ENCODE measurements around the gene SRR.
A peak's percentile ranks its signal among the peaks of the same experiment; 100 is the strongest.

SRR gene

DNA sequence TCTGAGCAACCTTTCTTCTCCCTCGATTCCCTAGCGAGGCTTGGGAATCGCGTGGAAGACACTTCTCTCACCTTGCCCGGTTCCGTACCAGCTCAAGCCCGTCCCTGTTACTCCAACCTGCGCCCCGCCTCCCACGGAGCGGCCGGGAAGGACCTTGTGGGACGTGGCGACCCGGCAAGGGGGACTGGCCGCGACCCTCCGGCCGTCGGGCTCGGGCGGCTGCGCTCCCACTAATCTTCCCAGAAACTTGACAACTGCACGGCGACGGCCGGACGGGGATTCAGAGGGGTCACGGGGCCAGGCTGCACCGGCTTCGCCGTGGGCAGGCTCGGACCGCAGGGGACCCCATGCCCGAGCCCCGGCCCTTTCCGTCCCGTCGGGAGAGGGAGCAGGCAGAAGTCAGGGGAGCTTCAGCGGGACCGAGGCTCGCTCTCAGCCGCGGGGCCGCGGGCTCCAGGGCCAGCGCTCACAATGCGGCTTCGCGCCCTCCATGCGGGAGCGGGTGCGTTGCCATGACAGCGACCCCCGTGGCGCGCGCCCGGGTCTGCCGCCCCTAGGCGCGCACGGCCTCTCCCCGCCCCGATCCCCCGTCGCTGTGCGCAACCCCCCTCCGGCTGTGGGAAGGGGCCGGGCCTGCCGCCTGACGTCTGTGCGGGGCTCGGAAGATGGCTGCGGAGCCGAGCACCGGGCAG lies 33.2 kb downstream of the SRR start, which contains the start of gene SGSM2:
SGSM2 (plus strand) TSS at position 650 of the 692 bp plus-strand sequence. CDS start 188 bp downstream, outside the sequence.
- CTCF ChIA-PET = interaction anchor here (0.7 to 5.6 kb wide), 18 partner anchors 9 to 297 kb away, joined by 3 to 28 read pairs (median 5); no protein-coding TSS in a partner anchor
- POLR2A ChIA-PET = interaction anchor here (1.1 to 1.8 kb wide), 8 partner anchors 11 to 79 kb away, joined by 3 to 7 read pairs (median 4); partner anchors contain the start of genes SMG6 and SRR
- TF ChIP-seq, protein P1, sequence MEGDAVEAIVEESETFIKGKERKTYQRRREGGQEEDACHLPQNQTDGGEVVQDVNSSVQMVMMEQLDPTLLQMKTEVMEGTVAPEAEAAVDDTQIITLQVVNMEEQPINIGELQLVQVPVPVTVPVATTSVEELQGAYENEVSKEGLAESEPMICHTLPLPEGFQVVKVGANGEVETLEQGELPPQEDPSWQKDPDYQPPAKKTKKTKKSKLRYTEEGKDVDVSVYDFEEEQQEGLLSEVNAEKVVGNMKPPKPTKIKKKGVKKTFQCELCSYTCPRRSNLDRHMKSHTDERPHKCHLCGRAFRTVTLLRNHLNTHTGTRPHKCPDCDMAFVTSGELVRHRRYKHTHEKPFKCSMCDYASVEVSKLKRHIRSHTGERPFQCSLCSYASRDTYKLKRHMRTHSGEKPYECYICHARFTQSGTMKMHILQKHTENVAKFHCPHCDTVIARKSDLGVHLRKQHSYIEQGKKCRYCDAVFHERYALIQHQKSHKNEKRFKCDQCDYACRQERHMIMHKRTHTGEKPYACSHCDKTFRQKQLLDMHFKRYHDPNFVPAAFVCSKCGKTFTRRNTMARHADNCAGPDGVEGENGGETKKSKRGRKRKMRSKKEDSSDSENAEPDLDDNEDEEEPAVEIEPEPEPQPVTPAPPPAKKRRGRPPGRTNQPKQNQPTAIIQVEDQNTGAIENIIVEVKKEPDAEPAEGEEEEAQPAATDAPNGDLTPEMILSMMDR (IDR thresholded peaks at IDR 0.05; ENCODE audit: insufficient read depth, low read length, missing control alignments) = no peak
- peak within 1 kb of the TSS; percentile 93 for H3K4me3 ChIP-seq (ENCODE audit: low read depth, low read length)
- no peak for DNase-seq (ENCODE audit: low read depth, low spot score)

DNA sequence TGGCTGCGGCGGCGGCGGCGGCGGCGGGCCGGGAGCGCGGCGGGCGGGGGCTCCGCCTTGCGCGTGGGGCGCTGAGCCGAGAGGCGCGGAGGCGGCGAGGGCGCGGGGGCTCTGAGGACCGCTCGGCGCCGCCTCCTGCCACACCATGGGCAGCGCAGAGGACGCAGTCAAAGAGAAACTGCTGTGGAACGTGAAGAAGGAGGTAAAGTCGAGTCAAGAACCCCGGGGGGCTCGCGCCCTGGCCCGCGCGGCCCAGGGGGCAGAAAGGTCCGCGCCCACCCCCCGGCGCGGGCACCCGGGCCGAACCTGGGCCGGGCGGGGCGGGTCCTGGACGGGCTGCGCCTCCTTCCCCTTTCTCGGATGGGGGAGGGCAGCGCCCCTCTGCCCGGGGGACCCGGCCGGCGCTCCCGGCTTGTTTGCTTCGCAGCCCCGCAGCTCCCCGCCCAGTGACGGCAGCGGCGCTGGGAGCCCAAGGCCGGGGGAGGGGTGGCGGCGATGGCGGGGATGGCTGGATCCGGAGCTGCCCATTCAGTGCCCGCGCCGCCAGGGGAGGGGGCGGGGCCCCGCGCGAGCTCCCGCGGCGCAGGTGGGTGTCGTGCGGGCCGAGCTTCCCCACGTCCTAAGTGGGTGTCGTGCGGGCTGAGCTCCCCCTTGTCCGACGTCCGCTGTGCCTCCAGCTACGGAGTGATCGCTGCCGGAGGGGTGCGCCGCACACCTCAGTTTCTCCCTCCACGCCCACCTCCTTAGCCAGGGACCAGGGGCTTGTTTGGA lies 34.0 kb downstream of the SRR start:
- ChIA-PET CTCF (interaction anchor here (0.8 to 5.6 kb wide), 11 partner anchors 8 to 78 kb away, joined by 3 to 28 read pairs (median 6); no protein-coding TSS in a partner anchor), POLR2A (interaction anchor here (1.1 to 1.8 kb wide), 3 partner anchors 10 to 78 kb away, joined by 3 to 6 read pairs (median 3); partner anchors contain the start of genes SMG6 and SRR)
- DNase-seq (ENCODE audit: low read depth, low spot score) = no peak
- H3K4me3 ChIP-seq (ENCODE audit: low read depth, low read length) = peak overlapping the region; percentile 93
- TF ChIP-seq, protein P1 (IDR thresholded peaks at IDR 0.05; ENCODE audit: insufficient read depth, low read length, missing control alignments) = no peak

DNA sequence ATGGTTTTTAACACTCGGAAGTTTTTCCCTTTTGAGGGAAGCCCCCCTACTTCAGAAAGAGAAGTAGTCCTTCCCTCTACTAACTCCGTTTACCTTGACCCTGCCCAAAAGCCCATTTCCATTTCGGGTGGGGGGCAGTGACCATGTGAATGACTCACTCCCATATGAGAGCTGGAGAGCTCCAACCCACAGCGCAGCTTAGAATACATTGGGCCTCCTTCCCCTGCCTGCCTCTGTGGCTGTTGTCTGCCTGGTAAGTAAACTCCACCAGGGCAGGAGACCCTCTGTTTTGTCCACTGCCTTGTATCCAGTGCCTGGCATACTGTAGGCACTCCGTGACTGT lies 34.5 kb downstream of the SRR start:
- ChIA-PET CTCF (interaction anchor here (0.5 to 5.6 kb wide), 10 partner anchors 8 to 445 kb away, joined by 3 to 28 read pairs (median 5); no protein-coding TSS in a partner anchor), POLR2A (interaction anchor here (1.1 to 1.8 kb wide), 3 partner anchors 10 to 78 kb away, joined by 3 to 6 read pairs (median 3); partner anchors contain the start of genes SMG6 and SRR)
- TF ChIP-seq, protein P1 (IDR thresholded peaks at IDR 0.05; ENCODE audit: insufficient read depth, low read length, missing control alignments) = no peak
- H3K4me3 ChIP-seq (ENCODE audit: low read depth, low read length) = peak overlapping the region; percentile 93
- no peak for DNase-seq (ENCODE audit: low read depth, low spot score)

DNA sequence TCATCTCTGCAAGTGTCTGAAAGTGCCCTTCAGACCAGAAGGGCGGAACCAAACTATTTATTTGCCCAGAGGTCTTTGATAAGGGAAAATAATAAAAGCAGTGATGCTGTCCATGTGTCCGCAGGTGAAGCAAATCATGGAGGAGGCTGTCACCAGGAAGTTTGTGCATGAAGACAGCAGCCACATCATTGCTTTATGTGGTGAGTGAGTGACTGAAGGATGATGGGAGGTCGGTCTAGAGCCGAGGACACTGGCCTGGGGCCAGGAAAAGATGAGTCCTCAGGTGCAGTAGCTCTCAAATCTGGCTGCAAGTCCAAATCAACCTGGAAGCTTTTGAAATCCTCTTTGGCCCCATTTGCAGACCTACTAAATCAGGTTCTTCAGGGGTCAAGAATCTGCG lies 39.7 kb downstream of the SRR start:
- CTCF ChIA-PET = interaction anchor here (1.4 kb wide), 1 partner anchor 8 kb away, joined by 3 read pairs; no protein-coding TSS in a partner anchor
- POLR2A ChIA-PET = no interaction called here
- TF ChIP-seq, protein P1 (IDR thresholded peaks at IDR 0.05; ENCODE audit: insufficient read depth, low read length, missing control alignments) = no peak
- H3K4me3 ChIP-seq (ENCODE audit: low read depth, low read length) = no peak overlapping the region
- no peak for DNase-seq (ENCODE audit: low read depth, low spot score)

DNA sequence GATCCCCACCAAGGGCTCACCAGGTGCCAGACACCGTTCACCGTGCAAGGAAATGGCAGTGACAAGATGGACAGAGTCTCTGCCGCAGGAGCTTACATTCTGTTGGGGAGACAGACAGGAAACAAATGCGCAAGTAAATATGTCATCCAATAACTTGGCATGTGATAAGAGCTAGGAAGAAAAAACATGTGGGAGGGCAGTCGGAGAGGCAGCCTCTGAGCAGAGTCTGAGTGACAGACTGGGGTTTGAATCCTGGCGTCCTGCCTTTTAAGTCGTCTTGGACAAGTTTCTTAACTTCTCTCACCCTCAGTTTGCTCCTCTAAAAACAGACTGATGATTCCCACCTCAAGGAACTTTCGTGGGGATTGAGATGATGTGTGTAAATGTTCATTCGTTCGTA lies 40.8 kb downstream of the SRR start:
- CTCF ChIA-PET = interaction anchor here (1.1 to 1.2 kb wide), 2 partner anchors 8 to 9 kb away, joined by 3 to 5 read pairs; no protein-coding TSS in a partner anchor
- POLR2A ChIA-PET = no interaction called here
- TF ChIP-seq, protein P1 (IDR thresholded peaks at IDR 0.05; ENCODE audit: insufficient read depth, low read length, missing control alignments) = no peak

More for the DNA sequence above, 40.8 kb downstream of the SRR start:
- H3K4me3 ChIP-seq (ENCODE audit: low read depth, low read length) = no peak overlapping the region
- DNase-seq (ENCODE audit: low read depth, low spot score) = no peak

Measured in AG04449 (cell line).